GM12878 (cell line): Measurements from ENCODE around the gene TLE3.

Experiments used
- CHD2 ChIP-seq: IDR thresholded peaks from 2 replicates; pipeline ENCODE4 v1.6.1; 2011; ENCODE audit warnings: low read depth, low read length, improper control_type of control experiment, borderline replicate concordance
- POLR2A ChIP-seq: IDR thresholded peaks from 2 replicates; pipeline ENCODE4 v1.6.1; 2011; ENCODE audit warnings: low read depth, mild to moderate bottlenecking, low read length
- POLR2AphosphoS5 ChIP-seq: IDR thresholded peaks from 2 replicates; pipeline ENCODE4 v1.6.1; 2011; ENCODE audit warnings: mild to moderate bottlenecking, low read length, inconsistent platforms
- SIN3A ChIP-seq: IDR thresholded peaks from 2 replicates; pipeline ENCODE4 v1.6.1; 2012; ENCODE audit warnings: low read depth, low read length, improper control_type of control experiment
- TAF1 ChIP-seq: IDR thresholded peaks from 2 replicates; pipeline ENCODE4 v1.6.1; 2011; ENCODE audit warnings: mild to moderate bottlenecking, low read depth, low read length, borderline replicate concordance
- ZNF207 ChIP-seq: fragments of 450-650 bp; IDR thresholded peaks from 2 replicates; pipeline ENCODE4 v1.6.1; 2014; ENCODE audit warnings: antibody characterized with exemption, mild to moderate bottlenecking, borderline replicate concordance
- TF ChIP-seq, protein P1 (sequence below), 3 experiments: IDR thresholded peaks in 2 of 3; conservative IDR thresholded peaks in 1 of 3; 2 replicates each; pipeline ENCODE4 v1.5.1; 2011; ENCODE audit warnings: low read depth in 3 of 3, low read length in 3 of 3, mild to moderate bottlenecking in 3 of 3, control low read depth in 2 of 3, moderate library complexity in 2 of 3, inconsistent platforms in 1 of 3, mixed read lengths in 1 of 3; ENCODE audit not compliant: control insufficient read depth in 2 of 3, insufficient read depth in 1 of 3; ENCODE audit errors: extremely low read depth in 1 of 3

DNA sequence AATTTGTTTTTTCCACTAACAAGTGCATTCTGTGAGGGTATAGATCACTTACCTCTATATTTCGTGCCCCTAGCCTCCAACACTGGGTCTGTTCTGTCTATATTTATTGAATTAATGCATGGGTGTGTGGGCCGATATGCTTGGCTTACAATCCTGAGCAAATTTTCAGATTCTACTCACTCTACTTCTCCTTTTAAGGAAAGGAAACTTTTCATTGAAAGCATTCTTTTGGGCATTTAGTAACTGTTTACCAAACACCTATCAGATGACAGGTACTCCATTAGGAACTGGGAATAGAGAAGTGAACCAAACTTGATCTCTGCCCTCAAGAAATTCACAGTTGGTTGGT lies 60.5 kb downstream of the TLE3 start:
- TF ChIP-seq, protein P1, sequence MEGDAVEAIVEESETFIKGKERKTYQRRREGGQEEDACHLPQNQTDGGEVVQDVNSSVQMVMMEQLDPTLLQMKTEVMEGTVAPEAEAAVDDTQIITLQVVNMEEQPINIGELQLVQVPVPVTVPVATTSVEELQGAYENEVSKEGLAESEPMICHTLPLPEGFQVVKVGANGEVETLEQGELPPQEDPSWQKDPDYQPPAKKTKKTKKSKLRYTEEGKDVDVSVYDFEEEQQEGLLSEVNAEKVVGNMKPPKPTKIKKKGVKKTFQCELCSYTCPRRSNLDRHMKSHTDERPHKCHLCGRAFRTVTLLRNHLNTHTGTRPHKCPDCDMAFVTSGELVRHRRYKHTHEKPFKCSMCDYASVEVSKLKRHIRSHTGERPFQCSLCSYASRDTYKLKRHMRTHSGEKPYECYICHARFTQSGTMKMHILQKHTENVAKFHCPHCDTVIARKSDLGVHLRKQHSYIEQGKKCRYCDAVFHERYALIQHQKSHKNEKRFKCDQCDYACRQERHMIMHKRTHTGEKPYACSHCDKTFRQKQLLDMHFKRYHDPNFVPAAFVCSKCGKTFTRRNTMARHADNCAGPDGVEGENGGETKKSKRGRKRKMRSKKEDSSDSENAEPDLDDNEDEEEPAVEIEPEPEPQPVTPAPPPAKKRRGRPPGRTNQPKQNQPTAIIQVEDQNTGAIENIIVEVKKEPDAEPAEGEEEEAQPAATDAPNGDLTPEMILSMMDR (IDR thresholded peaks at IDR 0.05 in 2 of 3, conservative IDR thresholded peaks at IDR 0.05 in 1 of 3; ENCODE audit: control insufficient read depth in 2 of 3, extremely low read depth in 1 of 3, insufficient read depth in 1 of 3, low read depth in 3 of 3, low read length in 3 of 3): no peak
- TF ChIP-seq SIN3A: no peak
- TF ChIP-seq ZNF207: no peak
- no peak for TF ChIP-seq CHD2
- TF ChIP-seq POLR2AphosphoS5: no peak
- no peak for TF ChIP-seq POLR2A
- no peak for TF ChIP-seq TAF1
